Cerebellar nuclear complex (tissue), 1 donor: ENCODE measurements around the gene ZCCHC7.

Source experiments
- DNase-seq, 2 experiments: peaks; one replicate each; lab custom pipeline; 2025; lab: John Stamatoyannopoulos, UW

ZCCHC7 gene

DNA sequence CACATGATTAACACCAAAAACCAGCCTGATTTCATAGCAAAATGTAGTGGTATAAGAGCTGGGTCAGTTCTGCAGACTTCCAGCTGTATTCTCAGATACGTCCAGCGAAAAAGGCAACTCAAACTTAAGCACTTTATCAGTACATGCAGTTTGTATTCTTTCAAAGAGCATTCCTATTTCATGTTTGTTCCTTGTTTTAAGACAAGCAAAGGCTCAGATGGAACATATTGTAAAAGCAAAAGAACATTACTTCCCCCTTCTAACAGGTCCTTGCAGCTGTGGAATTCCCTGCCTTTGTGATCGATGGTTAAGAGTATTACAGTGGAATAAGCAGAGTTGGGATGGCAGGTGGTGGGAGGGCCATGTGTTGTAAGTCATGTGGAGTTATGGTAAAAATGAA, 215.8 kb downstream of the ZCCHC7 start:
- DNase-seq = no peak

DNA sequence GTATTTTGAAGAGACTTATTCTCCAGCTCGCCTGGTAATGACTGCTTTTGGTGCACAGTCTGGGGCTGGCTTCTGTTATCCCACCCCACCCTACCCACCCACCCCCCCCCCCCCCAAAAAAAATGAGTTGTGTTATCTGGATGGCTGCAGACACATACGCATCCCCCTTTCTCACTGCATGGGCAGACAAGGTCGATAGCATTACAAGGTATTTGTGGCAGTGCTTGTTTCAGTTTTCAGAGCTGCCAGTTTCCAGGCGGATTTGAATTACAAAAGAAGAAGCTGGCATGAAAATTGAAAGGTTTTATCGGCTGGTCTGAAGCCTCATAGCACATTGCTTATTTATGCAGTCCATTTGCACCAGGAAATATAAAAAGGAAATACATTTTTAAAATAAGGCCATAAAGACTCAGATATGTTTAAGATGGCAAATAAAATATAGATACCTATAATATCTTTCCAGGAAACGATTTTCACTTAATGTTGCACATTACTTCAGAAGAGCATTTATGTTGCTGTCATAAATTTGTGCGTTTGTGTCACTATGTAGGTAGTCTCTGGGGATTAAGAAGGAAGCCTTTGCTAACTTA, 217.0 kb downstream of the ZCCHC7 start:
- DNase-seq = no peak

DNA sequence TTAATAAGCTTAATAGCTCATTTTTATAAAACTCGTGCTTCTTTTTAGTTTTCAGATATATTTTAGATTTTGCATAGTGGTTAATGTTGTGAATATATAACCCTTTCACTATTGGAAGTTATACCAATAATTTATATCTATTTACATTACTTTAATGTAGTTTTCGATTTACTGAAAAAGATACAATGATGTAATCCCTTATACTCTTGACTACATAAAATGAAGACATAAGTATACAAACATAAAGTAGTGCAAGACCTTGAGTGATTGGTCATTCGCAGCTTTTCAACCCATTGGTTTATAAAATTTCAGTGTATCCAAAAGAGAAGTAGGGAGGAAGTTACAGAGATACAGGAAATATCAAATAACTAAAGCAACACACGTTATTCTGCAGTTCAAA, 217.8 kb downstream of the ZCCHC7 start:
- no peak for DNase-seq

DNA sequence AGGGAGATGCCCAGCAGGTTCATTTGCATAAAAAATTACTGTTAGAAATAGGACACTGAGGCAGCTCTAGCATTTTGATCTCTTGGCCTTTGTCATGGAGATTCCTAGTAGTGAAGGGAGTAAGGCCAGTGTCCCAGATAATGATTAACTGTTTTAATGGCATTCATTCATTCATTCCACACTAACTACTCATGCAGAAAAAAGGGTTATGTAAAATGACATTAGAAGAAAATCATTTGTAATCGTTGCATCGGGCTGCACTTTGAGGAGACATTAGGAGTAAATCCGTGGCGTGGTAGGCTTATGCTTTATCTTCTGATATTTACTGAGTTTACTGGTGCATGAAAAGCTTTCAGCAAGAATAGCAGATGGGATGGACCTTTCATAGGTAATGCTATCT, 219.5 kb downstream of the ZCCHC7 start:
- DNase-seq = no peak

DNA sequence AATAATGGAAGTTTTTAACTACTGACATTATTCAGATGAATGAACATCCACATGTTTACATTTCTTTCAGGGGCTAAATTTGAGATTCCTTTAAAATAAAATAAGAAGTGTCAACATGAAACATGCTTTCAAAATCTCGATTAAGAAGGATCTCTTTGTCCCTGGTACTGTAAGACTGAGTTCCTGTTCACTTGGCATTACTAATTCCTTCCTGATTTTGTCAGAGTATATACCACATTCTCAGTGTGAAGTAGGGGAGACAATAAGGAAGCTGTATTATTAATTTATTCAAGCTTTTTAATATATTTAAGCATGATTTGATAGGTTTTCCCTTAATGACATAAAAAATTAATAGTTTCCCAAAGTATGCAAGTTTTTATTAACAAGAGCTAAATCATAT, 220.6 kb downstream of the ZCCHC7 start:
- no peak for DNase-seq

DNA sequence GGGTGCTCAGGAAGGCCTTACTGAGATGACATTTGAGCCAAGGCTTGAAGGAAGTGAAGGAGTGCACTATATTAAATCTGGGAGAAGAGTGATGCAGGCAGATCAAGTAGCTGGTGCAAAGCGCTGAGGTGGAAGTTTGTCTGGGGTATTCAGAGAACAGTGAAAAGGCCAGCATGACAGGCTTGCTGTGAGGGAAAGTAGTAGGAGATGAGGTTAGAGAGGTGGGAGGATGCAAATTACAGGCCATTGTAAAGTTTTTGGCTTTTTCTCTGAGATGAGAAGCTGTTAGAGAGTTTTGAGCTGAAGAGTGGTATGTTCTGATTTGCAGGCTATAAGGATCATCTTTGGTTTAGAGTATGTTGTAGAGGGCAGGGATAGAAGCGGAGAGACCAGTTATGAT, 221.3 kb downstream of the ZCCHC7 start:
- DNase-seq = no peak

DNA sequence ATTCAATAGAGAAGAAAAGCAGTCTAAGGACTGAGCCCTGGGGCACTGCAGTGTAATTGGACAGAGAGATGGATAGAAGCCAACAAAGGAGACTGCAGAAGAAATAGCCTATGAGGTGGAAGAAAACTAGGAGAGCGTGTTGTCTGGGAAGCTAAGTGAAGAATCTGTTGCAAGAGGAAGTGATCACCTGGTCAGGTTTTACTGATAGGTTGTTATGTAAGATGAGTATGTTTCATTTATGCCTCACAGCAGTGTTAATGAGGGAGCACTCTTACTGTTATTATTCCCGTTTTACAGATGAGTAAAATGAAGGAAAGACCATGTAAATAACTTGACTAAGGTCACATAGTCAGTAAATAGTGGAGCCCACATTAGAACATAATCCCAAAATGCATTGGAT, 222.1 kb downstream of the ZCCHC7 start:
- no peak for DNase-seq

DNA sequence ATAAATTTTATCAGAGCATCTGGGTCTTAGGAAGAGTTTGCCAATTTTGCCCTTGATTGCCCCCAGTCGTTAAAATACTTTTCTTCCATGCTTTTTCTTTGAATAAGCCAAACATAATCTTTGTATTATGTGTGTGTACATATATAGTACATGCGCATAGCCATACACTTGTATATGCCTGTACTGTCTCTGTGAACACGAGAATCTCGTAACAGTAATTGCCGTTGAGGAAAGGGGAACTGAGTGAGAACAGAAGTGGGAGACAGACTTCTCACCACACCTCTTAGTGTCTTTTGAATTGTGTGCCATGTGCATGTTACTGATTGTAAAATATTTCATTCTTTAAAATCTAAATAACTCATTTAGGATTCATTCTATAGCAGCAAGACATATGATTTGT, 222.5 kb downstream of the ZCCHC7 start:
- DNase-seq = no peak

DNA sequence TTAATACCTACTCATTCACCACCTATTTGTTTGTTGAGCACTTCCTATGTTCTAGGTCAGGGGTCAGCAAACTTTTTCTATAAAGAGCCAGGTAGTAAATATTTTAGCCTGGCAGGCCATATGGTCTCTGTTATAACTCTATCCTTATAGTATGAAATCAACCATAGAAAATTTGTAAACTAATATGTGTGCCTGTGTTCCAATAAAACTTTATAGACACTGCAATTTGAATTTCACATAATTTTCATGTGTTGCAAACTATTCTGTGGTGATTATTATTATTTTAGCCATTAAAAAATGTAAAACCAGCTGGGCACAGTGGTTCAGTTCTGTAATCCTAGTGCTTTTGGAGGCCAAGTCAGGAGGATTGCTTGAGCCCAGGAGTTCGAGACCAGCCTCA, 223.3 kb downstream of the ZCCHC7 start:
- no peak for DNase-seq

DNA sequence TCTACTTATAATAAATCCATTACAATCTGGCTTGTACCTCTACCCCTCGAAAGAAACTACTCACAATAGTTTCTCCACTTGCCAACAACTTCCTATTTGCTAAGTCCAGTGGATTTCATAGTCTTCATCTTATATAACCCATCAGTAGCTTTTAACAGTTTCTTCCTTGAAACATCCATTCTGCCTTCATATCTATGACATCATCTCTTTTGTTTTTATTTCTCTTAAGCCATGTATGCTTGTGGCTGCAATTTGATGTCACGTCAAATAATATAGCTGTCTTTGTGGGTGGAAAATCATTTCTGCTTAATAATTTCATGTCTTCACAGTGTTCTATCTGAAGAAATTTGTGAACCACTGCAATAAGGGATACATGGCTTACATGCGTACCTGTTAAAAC, 224.7 kb downstream of the ZCCHC7 start:
- no peak for DNase-seq

DNA sequence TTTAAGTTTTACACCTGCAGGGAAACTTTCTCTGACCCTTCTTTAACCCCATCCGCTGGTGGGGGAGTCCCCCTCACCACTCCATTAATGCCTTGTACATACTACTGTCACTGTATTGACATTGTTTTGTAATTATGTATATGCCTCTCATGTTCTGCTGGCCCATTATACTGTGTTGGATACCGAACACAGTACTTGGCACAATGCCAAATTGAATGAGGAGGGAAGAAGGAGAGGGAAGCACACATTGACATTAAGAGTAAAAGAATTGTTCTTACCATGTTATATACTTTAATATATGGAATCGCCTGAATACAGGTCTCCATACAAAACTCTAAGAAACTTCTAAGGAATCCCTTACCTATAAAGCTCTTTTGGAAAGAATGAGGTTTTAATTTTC, 228.5 kb downstream of the ZCCHC7 start:
- DNase-seq = no peak

DNA sequence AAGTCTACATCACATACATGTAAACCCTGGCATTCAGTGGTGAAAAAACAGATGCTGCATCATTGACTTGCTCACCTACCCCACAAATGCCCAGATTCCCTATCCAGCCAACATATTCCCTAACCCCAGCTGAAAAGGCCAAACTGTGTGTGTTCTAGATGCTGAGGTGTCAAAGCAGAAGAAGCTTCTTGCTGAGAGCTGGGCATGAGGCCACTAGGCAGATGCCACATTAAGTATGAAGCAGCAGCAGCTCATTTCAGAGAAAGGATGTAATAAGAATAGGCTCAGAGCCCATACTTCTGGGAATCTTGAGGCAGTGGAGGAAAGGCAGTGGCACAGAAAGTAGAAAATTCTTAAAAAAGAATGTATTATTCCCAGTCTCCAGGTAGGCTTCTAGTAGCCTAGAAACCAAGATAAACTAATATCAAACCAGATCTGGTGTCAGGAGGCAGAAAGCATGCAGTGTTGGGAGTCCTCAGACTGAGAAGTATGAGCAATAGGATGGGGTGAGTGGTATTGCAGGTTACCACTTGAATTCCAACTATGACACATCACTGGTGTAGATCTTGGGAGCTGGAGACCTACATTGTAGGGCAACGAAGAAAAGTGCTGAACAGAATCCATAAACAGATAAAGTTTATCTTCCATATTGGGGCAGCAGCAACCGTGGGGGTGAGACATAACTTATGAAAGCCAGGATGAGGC, 230.3 kb downstream of the ZCCHC7 start:
- no peak for DNase-seq

DNA sequence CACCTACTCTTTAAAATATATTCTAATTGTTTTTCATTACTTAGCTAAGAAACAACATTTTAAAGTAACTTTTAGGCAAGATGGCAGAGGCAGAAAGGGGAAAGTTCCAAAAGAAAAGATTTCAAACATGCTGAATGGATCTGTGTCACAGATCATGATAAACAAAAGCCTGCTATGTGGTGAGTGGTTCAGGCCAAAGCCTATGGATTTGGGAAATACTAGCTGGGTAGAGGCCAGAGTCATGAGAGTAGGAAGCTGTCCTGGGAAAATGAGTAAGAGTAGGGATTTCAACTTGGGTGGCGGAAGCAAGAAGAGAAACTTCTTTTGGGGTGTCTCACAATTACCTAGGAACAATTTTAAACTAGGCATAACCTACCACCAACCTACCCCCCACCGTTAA, 233.4 kb downstream of the ZCCHC7 start:
- no peak for DNase-seq

DNA sequence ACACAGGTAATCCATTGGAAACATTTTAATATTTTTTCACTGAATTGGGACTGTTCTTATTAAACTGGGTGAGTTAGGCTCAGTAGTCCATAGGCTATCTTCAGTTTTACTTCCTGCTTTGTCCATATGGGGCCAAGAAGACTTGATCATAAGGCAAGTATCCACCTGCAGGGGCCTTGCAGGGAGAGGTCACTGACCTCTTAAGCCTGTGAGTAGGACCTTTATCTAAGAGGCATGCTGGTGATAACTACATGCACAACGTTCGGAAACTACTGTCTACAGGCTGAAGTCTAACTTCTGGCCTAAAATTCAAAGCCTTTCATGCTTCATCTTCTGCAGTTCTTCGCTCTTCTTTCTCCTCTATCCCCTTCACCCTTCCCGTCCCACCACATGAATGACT, 242.1 kb downstream of the ZCCHC7 start:
- DNase-seq = no peak

DNA sequence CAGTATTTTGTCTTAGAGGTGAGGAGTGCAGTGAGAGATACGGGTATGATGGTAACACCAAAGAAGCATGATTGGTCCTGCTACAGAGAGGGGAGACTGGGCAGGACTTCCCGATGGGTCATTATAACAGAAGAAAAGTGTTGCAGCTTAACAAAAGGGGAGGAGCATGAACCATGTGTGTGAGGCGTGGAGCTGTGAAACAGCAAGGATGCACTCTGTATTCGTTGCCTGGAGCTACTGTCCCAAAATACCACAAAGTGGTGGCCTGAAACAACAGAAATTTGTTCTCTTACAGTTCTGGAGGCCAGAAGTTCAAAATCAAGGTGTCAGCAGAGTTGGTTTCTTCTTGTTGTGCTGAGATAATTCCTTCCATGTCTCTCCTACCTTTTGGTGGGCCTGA, 242.8 kb downstream of the ZCCHC7 start:
- DNase-seq = no peak

DNA sequence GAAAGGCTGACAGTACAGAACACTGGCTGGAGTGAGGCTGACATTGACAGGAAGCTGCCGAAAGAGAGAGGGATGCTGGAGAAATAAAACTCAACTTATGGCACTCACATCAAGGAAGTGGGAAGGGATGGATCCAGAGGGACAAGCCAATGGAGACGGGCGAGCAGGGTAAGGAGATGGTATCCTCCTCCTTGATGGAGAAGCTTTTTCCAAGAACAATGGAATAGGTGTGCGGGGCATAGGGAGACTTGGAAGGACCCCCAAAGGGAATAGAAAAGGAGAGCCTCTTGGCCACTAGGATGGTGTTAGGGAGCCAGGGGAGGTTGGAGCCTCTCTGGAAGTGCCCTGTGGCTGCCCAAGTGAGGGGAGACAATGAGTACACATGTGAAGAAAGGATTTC, 243.8 kb downstream of the ZCCHC7 start:
- no peak for DNase-seq

DNA sequence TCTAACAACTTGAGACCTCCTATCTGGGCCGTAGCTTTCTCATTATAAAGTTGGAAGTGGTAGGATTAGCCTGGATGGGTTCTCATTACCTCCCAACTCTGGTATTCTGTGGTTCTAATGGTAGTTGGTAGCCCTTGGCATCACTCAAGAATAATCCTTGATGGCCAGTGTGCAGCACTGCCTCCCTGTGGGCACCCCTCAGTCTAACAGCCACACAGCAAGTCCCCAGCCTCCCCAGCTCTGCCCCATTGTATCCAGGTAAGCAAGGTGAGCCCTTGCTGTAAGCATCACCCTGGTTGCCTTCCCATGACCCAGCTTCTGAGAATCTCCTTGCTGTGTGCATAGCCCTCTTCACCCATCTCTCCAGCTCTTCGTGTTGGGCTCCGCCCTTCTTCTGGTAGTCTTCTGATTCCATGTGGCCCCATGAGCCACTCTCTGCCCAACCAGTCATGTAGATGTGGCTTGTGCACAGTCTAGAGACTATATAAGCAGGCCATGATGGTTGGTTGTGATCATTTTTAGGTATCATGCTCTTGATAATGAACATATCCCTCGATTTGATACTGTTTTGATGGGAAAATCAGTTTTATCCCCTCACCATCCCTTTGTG, 244.5 kb downstream of the ZCCHC7 start:
- no peak for DNase-seq

DNA sequence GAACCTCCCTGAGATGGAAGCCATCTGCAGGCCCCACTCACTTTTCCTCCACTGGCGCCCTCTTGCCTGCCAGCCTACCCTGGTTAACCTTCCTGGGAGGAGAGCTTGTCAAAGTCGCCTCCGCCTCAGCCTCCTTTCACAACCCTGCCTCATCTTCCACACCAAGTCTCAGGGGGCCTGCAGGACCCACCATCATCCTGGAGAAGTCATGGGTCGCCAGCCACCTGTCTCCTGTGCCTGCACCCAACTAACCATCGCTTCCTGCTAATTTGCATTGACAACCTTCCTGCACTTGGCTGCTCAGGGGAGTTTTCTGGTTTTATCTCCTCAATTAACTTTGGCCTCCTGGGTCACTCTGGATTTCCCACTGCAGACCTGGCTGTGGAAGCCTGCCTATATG, 249.3 kb downstream of the ZCCHC7 start:
- DNase-seq = no peak

DNA sequence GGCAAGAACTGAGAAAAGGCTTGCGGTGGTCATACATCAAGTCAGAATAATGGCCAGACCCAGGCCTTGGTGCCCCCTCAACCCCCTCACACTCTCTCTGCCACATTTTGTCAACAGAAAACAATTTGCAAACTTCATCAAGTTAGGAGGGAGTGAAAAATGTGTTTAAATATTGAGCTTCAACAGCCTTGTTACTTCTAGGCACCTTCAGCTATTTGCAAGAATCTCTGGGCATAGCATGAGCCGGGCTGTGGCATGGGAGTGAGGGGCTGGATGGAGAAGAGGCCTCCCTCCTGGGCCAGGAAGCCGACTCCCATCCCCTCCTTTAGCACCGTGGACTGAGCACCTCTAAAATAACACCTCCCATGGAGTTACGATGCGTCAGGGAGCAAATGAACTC, 249.9 kb downstream of the ZCCHC7 start:
- no peak for DNase-seq

DNA sequence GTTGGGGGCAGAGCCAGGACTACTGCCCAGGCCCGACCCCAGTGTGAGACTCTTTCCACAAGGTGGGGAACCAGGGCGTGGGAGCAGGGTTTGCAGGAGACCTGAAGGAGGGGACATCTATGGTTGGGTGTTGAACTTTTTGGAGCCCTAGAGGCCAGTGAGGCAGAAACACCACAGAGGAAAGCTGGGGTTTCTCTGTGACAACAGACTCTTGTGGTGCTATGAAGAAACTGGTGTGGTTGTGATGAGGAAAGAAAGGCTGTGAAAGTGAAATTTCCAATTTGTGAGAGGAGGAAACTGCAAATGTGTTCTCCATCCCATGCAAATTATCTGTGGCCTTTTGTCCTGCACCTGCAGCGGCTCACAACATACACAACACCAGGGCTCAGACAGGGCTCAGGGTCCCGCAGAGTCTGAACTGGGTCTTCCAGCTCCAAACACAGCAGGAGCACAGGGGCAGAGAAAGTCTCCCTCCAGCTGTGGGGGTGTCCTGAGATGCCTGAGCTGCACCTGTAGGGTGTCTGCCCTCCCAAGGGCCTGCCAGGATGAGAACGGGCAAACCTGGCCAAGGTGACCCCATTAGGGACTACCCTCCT, 250.7 kb downstream of the ZCCHC7 start:
- no peak for DNase-seq

DNA sequence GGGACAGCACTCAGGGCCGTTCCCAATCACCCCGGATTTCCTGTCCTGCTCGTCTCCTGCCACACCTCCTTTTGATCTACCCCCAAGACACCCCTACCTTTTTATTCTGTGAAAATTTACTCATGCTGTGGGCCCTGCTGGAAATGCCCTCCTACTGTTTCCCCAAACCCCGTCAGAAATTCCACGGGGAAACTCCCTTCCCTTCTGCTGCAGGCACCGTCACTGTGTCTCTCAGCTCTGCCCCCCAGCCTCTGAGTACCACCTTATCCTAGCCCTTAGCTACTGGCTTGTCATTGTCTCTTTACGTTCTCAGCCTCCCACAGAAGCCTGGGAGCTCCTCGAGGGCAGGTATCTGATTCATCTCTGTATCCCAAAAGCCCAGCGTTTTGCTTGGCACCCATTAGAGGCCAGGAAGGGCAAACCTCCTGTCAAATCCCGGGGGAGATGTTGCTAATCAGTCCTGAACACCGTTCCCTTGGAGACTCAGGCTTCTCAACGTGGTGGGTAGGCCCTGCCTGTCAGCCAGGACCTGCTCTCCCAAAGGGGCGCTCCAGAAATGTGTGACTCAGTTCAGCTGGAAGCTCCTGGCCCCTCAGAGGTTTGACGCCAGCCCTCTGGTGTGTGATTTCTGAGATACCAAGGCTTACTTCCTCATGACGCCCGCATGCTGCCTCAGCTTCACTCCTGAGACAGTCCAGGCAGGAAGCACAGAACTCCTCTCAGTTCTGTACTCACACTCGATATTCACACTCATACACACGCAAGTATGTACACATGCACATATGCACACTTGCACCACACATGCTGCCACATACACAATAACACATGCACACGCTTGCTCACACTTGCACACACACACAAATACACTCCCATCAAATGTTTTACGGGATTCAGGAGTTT, 251.4 kb downstream of the ZCCHC7 start:
- DNase-seq = no peak

DNA sequence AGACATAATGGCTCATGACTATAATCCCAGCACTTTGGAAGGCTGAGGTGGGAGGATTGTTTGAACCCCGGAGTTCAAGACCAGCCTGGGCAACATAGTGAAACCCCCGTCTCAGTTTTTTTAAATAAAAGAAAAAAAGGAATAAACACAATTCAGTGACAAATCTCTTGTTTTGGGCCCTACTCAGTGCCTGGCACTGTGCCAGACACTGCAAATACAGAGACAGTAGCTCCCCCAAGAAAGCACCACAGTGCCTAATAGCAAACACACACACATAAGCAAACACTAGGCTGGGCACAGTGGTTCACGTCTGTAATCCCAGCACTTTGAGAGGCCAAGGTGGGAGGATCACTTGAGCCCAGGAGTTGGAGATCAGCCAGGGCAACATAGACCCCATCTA, 252.5 kb downstream of the ZCCHC7 start:
- no peak for DNase-seq
